ENCODE data around the gene ABCC1.
A peak's percentile ranks its signal among the peaks of the same experiment; 100 is the strongest.

Gene ABCC1

DNA sequence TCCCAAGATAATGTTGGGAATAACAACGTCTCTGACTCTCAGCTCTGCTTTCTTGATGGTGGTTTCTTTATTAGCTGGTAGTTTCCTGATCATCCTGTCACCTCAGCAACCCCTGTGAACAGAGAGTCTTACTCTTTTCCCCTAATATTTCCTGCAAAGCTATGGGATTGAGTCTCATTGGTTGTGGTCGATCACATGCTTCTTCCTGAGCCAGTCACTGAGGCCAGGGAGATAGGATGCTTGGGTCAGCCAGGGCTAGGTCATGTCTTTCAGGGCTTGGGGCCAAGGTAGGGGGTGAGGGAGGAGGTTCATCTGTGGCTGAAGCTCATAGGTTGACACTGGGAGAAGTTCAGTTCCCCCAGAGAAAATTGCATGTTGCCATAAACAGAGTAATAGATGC is 114.3 kb downstream of the ABCC1 start:
- no peaks in the 10 kb centered on the region for H3K27me3 ChIP-seq (ENCODE audit: control insufficient read depth, insufficient read depth, low read length)
- H3K4me1 ChIP-seq (ENCODE audit: control insufficient read depth, low read depth, low read length) = no peaks in the 10 kb centered on the region
- no peak overlapping the region for H3K27ac ChIP-seq (ENCODE audit: low read length)

DNA sequence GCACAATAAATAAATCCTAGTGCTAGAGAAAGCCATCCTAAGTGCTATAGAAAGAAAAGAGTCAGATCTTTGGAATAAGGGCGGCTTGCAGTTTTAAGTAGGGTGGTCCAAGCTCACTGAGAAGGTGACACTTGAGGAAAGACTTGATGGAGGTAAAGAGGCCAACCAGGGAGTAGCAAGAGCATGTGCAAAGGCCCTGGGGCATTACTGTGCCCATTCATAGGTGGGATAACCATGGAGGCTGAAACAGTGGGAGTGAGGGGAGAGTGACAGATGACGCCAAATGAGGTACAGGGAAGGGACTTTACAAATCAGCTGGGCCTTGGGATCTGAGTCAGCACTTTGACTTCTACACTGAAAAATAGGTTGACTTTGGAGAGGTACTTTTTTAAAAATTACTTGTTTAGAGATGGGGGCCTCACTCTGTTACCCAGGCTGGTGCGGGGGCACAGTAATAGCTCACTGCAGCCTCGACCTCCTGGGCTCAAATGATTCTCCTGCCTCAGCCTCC is 115.5 kb downstream of the ABCC1 start:
- Histone ChIP-seq H3K4me1 (ENCODE audit: control insufficient read depth, low read depth, low read length) (no peaks in the 10 kb centered on the region), H3K36me3 (ENCODE audit: control insufficient read depth, low read depth, low read length) (peaks cover 15% of the 10 kb centered on the region)

More for the DNA sequence above, 114.3 kb downstream of the ABCC1 start:
- Histone ChIP-seq H3K9me3 (ENCODE audit: control insufficient read depth, low read depth, low read length) (no peaks in the 10 kb centered on the region), H3K4me3 (ENCODE audit: low read length) (no peak overlapping the region), H3K9ac (ENCODE audit: low read length) (no peak overlapping the region), H3K36me3 (ENCODE audit: control insufficient read depth, low read depth, low read length) (peaks cover 15% of the 10 kb centered on the region)

DNA sequence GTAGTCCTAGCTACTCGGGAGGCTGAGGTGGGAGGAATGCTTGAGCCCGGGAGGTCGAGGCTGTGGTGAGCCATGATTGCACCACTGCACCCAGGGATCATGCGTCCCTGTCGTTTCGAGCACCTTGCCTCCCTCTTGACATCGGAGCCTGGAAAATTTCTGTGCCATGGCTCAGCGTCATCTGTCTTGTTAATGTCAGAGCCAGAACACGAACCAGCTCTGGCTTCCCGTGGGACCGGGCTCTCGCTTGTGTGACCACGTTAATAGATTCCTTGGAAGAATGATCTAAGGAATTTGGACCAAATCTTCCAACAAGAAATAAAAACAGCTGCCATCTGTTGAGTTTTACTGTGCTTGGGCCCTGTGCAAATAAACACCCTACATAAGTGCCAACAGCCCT is 117.7 kb downstream of the ABCC1 start:
- no peak overlapping the region for H3K9ac ChIP-seq (ENCODE audit: low read length)
- peaks cover 13% of the 10 kb centered on the region for H3K36me3 ChIP-seq (ENCODE audit: control insufficient read depth, low read depth, low read length)
- H3K27ac ChIP-seq (ENCODE audit: low read length) = no peak overlapping the region
- H3K27me3 ChIP-seq (ENCODE audit: control insufficient read depth, insufficient read depth, low read length) = no peaks in the 10 kb centered on the region
- H3K4me3 ChIP-seq (ENCODE audit: low read length) = no peak overlapping the region
- no peaks in the 10 kb centered on the region for H3K4me1 ChIP-seq (ENCODE audit: control insufficient read depth, low read depth, low read length)
- H3K9me3 ChIP-seq (ENCODE audit: control insufficient read depth, low read depth, low read length) = no peaks in the 10 kb centered on the region

More for the DNA sequence above, 115.5 kb downstream of the ABCC1 start:
- no peaks in the 10 kb centered on the region for H3K27me3 ChIP-seq (ENCODE audit: control insufficient read depth, insufficient read depth, low read length)
- no peak overlapping the region for H3K4me3 ChIP-seq (ENCODE audit: low read length)
- no peak overlapping the region for H3K9ac ChIP-seq (ENCODE audit: low read length)
- no peaks in the 10 kb centered on the region for H3K9me3 ChIP-seq (ENCODE audit: control insufficient read depth, low read depth, low read length)
- no peak overlapping the region for H3K27ac ChIP-seq (ENCODE audit: low read length)

DNA sequence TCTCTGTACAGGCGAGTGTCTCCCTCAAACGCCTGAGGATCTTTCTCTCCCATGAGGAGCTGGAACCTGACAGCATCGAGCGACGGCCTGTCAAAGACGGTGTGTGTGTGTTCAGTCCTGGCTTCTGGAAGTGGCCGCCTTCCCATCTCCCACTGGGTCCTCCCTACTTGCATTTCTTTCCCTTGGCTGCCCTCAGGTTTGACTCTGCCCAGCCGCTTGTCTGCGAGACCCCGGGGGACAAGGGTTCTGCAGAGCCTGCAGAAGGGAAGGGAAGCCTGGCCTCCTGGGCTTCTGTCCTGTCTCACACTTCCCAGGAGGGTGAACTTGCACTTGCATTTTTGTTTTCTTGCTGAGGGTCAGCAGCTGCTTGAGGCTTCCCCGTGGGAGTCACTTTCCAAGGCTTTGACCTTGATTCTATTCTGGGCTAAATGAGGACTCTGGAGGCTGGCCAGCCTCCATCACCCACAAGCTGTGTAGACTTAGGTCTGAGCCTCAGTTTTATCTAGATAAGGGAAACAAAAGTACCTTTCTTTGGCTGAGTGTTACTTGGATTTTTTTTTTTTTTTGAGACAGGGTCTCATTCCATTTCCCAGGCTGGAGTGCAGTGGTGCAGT is 122.3 kb downstream of the ABCC1 start:
- Histone ChIP-seq H3K4me1 (ENCODE audit: control insufficient read depth, low read depth, low read length) (peaks cover 10% of the 10 kb centered on the region), H3K27ac (ENCODE audit: low read length) (no peak overlapping the region), H3K27me3 (ENCODE audit: control insufficient read depth, insufficient read depth, low read length) (no peaks in the 10 kb centered on the region), H3K36me3 (ENCODE audit: control insufficient read depth, low read depth, low read length) (peaks cover 31% of the 10 kb centered on the region), H3K9me3 (ENCODE audit: control insufficient read depth, low read depth, low read length) (no peaks in the 10 kb centered on the region), H3K4me3 (ENCODE audit: low read length) (no peak overlapping the region), H3K9ac (ENCODE audit: low read length) (no peak overlapping the region)

DNA sequence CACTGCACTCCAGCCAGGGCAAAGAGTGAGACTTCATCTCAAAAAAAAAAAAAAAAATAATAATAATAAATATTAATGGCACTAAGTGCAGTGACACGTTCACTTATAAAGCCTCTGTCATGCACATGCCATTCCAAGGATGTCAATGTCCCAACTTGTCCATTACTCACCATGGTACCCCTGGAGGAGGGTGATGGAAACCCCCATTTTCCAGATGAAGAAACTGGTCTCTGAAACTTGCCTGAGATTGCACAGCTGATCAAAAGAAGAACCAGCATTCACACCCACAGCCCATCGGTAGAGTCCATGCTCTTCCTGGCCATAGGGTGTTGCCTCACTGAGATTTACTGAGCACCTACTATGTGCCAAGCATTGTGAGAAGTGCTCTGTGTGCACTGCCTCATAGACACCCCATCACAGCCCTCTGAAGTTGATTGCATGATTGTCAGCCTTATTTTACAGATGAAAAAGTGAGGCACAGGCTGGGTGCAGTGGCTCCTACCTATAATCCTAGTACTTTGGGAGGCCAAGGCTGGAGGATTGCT is 123.7 kb downstream of the ABCC1 start:
- no peak overlapping the region for H3K4me3 ChIP-seq (ENCODE audit: low read length)
- no peak overlapping the region for H3K9ac ChIP-seq (ENCODE audit: low read length)
- H3K9me3 ChIP-seq (ENCODE audit: control insufficient read depth, low read depth, low read length) = no peaks in the 10 kb centered on the region
- H3K27me3 ChIP-seq (ENCODE audit: control insufficient read depth, insufficient read depth, low read length) = no peaks in the 10 kb centered on the region
- H3K4me1 ChIP-seq (ENCODE audit: control insufficient read depth, low read depth, low read length) = peaks cover 10% of the 10 kb centered on the region
- no peak overlapping the region for H3K27ac ChIP-seq (ENCODE audit: low read length)
- peaks cover 38% of the 10 kb centered on the region for H3K36me3 ChIP-seq (ENCODE audit: control insufficient read depth, low read depth, low read length)

DNA sequence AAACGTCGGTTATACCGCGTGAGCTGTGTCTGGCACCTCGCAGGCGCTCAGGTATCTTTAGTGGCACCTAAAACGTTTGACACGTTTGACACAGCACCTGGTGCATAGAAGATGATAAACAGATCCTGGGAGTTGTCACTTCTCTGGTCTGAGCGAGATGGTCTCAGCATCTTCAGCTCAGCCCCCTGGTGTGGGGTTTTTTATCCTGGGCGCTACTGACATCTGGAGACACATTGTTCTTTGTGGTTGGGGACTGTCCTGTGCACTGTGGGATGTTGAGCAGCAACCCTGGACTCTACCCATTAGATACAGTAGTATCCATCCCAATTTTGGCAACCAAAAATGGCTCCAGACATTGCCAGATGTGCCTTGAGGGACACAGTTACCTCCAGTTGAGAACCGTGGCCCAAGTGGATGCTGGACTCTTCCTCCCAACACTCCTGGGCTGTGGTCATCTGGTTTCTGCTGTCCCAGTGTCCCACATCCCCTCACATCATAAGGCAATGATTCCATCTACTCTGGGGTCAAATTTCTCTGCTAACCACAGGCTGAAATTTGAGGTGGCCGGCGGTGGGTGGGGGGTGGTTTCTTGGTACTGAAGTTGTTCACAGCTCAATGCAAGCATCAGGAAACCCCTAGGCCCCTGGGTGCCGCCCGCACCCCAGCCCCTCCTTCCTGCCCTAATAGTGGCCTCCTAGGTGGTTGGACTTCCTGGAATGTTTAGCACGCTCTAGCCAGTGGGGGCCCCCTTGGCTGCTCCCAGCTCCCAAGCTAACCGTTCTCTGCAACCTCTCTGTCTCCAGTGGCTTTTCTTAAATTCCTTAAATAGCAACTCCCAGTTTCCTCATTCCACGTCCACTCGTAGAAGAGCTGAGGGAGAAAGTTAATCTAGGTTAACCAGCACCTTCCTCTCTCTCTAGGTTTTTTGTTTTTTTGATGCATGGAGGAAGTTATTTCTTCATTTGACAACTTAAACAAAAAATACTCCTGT is 124.8 kb downstream of the ABCC1 start:
- Histone ChIP-seq H3K9me3 (ENCODE audit: control insufficient read depth, low read depth, low read length) (no peaks in the 10 kb centered on the region), H3K27ac (ENCODE audit: low read length) (no peak overlapping the region), H3K36me3 (ENCODE audit: control insufficient read depth, low read depth, low read length) (peaks cover 39% of the 10 kb centered on the region), H3K27me3 (ENCODE audit: control insufficient read depth, insufficient read depth, low read length) (no peaks in the 10 kb centered on the region), H3K9ac (ENCODE audit: low read length) (peak overlapping the region; percentile 17), H3K4me3 (ENCODE audit: low read length) (no peak overlapping the region), H3K4me1 (ENCODE audit: control insufficient read depth, low read depth, low read length) (peaks cover 10% of the 10 kb centered on the region)

DNA sequence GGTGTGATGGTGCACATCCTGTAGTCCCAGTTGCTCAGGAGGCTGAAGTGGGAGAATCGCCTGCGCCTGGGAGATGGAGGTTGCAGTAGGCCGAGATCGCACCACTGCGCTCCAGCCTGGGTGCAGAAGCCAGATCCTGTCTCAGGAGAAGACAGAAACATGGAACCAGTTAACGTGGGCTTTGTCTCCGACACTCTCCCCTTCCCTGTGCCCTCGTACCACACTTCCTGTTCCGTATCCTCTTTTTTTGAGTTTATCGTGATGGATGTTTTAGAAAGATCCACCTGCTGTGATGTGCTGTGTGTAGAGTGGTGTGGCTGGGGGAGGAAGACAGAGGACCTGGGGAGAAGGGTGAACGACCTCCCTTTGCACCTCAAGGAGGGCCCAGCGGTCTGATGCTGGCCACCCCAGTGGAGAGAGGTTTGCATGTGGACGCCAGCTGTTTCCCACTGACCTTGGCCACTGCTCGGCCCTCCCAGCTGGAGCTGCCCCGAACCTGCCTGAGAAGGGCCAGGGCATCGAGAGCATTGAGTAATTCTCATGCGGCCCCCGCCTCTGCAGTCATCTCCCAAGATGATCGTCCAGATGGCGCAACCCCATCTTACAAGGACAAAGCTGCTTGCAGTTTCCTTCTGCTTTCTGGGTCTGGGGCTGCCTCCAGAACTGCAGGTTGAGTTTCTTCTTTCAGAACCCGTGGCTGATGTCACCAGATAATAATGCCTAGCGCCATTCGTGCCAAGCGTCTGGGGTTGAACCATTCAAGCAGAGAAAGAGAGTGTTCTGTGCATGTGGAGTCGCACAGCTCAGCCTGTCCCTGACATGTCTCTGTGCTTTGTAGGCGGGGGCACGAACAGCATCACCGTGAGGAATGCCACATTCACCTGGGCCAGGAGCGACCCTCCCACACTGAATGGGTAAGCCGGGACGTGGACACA is 126.3 kb downstream of the ABCC1 start:
- Histone ChIP-seq H3K4me1 (ENCODE audit: control insufficient read depth, low read depth, low read length) (peaks cover 10% of the 10 kb centered on the region), H3K4me3 (ENCODE audit: low read length) (no peak overlapping the region), H3K36me3 (ENCODE audit: control insufficient read depth, low read depth, low read length) (peaks cover 41% of the 10 kb centered on the region), H3K27me3 (ENCODE audit: control insufficient read depth, insufficient read depth, low read length) (no peaks in the 10 kb centered on the region), H3K9ac (ENCODE audit: low read length) (no peak overlapping the region), H3K27ac (ENCODE audit: low read length) (no peak overlapping the region), H3K9me3 (ENCODE audit: control insufficient read depth, low read depth, low read length) (no peaks in the 10 kb centered on the region)

DNA sequence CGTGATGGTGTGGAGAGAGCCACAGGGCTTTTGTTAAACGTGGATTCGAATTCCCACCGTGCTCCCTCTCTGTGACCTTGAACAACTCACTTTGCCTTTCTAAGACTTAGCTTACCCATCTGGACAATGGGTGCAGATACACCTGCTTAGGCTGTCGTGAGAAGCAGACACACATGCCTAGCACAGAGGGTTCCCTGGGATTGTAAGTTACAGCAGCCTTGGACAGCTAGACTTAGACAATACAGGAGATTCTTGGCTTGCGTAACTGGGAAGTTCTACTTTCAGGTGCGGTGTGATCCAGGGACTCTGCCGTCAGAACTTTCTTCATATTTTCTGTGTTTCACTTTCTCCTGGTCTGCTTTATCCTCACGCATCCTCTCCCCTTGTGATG is 127.0 kb downstream of the ABCC1 start:
- no peak overlapping the region for H3K4me3 ChIP-seq (ENCODE audit: low read length)
- peaks cover 39% of the 10 kb centered on the region for H3K36me3 ChIP-seq (ENCODE audit: control insufficient read depth, low read depth, low read length)
- H3K27ac ChIP-seq (ENCODE audit: low read length) = no peak overlapping the region
- H3K9ac ChIP-seq (ENCODE audit: low read length) = no peak overlapping the region
- peaks cover 10% of the 10 kb centered on the region for H3K4me1 ChIP-seq (ENCODE audit: control insufficient read depth, low read depth, low read length)
- H3K27me3 ChIP-seq (ENCODE audit: control insufficient read depth, insufficient read depth, low read length) = no peaks in the 10 kb centered on the region
- no peaks in the 10 kb centered on the region for H3K9me3 ChIP-seq (ENCODE audit: control insufficient read depth, low read depth, low read length)

DNA sequence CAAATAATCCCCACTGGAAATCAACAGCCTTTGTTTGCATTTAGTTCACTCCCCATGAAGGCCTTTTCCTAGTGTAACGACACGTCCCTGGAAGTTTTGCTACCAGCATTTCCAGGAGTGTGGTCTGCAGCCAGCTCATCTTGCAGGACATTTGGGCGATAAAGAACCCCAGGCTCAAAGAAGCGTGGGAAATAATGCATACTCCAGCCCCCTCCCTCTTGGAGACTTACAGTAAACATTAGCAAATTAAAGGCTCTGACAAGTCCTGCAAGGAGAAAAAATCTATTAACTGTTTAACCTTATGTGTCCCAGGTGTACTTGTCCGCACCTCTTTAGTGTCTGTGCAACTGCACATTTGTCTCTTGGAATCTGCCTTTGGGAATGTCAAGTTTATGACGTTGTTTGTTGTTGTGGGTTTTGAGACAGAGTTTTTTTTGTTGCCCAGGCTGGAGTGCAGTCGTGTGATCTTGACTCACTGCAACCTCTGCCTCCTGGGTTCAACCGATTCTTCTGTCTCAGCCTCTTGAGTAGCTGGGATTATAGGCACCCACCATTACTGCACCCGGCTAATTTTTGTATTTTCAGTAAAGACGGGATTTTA is 131.1 kb downstream of the ABCC1 start:
- no peak overlapping the region for H3K27ac ChIP-seq (ENCODE audit: low read length)
- no peaks in the 10 kb centered on the region for H3K9me3 ChIP-seq (ENCODE audit: control insufficient read depth, low read depth, low read length)
- no peaks in the 10 kb centered on the region for H3K4me1 ChIP-seq (ENCODE audit: control insufficient read depth, low read depth, low read length)
- no peaks in the 10 kb centered on the region for H3K27me3 ChIP-seq (ENCODE audit: control insufficient read depth, insufficient read depth, low read length)
- no peak overlapping the region for H3K4me3 ChIP-seq (ENCODE audit: low read length)
- H3K36me3 ChIP-seq (ENCODE audit: control insufficient read depth, low read depth, low read length) = peaks cover 53% of the 10 kb centered on the region
- H3K9ac ChIP-seq (ENCODE audit: low read length) = no peak overlapping the region

DNA sequence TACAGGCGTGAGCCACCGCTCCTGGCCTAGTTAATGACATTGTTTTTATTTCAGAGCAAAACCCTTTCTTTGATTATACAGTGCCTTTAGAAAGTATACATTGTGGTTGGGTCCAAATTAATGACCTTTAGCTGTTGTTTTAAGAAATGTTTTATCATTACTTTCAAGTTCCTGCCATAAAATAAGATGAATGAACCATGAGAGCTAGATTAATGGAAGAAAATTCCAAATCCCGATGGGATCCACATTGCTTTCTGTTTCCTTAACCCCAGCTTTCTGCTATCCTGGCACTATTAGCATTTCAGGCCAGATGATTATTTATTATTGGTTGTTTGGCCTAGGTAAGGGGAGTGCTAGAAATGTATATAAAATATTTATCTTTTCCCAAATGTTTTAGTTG is 131.7 kb downstream of the ABCC1 start:
- peaks cover 55% of the 10 kb centered on the region for H3K36me3 ChIP-seq (ENCODE audit: control insufficient read depth, low read depth, low read length)
- no peak overlapping the region for H3K9ac ChIP-seq (ENCODE audit: low read length)
- no peaks in the 10 kb centered on the region for H3K4me1 ChIP-seq (ENCODE audit: control insufficient read depth, low read depth, low read length)
- no peak overlapping the region for H3K27ac ChIP-seq (ENCODE audit: low read length)
- H3K27me3 ChIP-seq (ENCODE audit: control insufficient read depth, insufficient read depth, low read length) = no peaks in the 10 kb centered on the region
- H3K4me3 ChIP-seq (ENCODE audit: low read length) = no peak overlapping the region
- no peaks in the 10 kb centered on the region for H3K9me3 ChIP-seq (ENCODE audit: control insufficient read depth, low read depth, low read length)
